ENCODE data around the gene GRAP2. TPM values are rescaled to one million over a fixed set of nuclear protein-coding genes. Genes with fewer than 3 reads are reported as not detected.
A peak's percentile ranks its signal among the peaks of the same experiment; 100 is the strongest.

Gene GRAP2
- polyA plus RNA-seq, 1 of the 3 experiments (the other 2 are of a cell fraction): 0.13 TPM

- Histone ChIP-seq H3F3A (replicated peaks; ENCODE audit: insufficient read depth) (peaks cover 7% of the 10 kb centered on the region), H3K9ac (no peak overlapping the region), H3K79me2 (ENCODE audit: insufficient read depth) (no peaks in the 10 kb centered on the region), H3K9me3 (no peaks in the 10 kb centered on the region), H3K4me3 (ENCODE audit: low read depth in 2 of 2, low read length in 1 of 2) (no peak overlapping the region), H3K9me2 (no peaks in the 10 kb centered on the region), H3K4me1 (ENCODE audit: control insufficient read depth in 1 of 2, insufficient read depth in 2 of 2, low read depth in 1 of 2, low read length in 1 of 2) (peaks cover 0 to 8% of the 10 kb centered on the region in 2 experiments; a peak in 1 of 4 replicates), H3K4me2 (0 out of 2 replicates have a peak overlapping the region, but pooled peaks have one; percentile 11), H3K36me3 (replicated peaks in 1 of 2; ENCODE audit: control insufficient read depth in 1 of 2, insufficient read depth in 2 of 2, low read length in 1 of 2) (no peaks in the 10 kb centered on the region), H3K27ac (ENCODE audit: low read depth in 2 of 2, low read length in 1 of 2) (peak overlapping the region in 1 of 2 experiments; percentile 54; a peak in 1 of 4 replicates), H3K27me3 (ENCODE audit: insufficient read depth) (no peaks in the 10 kb centered on the region), H2AFZ (ENCODE audit: low read depth) (no peak overlapping the region), H4K20me1 (ENCODE audit: insufficient read depth) (no peaks in the 10 kb centered on the region)
- CTCF ChIA-PET: interaction anchor here (1.0 to 2.0 kb wide), 4 partner anchors 12 to 66 kb away, joined by 3 to 8 read pairs (median 3); no protein-coding TSS in a partner anchor
- TF ChIP-seq MEF2A (IDR thresholded peaks at IDR 0.05; ENCODE audit: borderline replicate concordance, low read depth): no peak
- TF ChIP-seq FOSL2 (IDR thresholded peaks at IDR 0.05; ENCODE audit: borderline replicate concordance, low read depth): no peak
- TF ChIP-seq FOXJ3 (CRISPR knock-in tag; IDR thresholded peaks at IDR 0.05): no peak
- TF ChIP-seq ELF1 (IDR thresholded peaks at IDR 0.05): no peak
- TF ChIP-seq RXRA (IDR thresholded peaks at IDR 0.05; ENCODE audit: borderline replicate concordance, low read depth): no peak
- TF ChIP-seq EZH2phosphoT487 (IDR thresholded peaks at IDR 0.05; ENCODE audit: borderline replicate concordance, low read depth): no peak
- TF ChIP-seq NFIC (IDR thresholded peaks at IDR 0.05; ENCODE audit: borderline replicate concordance): no peak
- TF ChIP-seq YY1 (IDR thresholded peaks at IDR 0.05; ENCODE audit: low read depth): no peak
- no peak for TF ChIP-seq USF2 (IDR thresholded peaks at IDR 0.05; ENCODE audit: borderline replicate concordance, low read depth, low read length)
- TF ChIP-seq, protein P1, sequence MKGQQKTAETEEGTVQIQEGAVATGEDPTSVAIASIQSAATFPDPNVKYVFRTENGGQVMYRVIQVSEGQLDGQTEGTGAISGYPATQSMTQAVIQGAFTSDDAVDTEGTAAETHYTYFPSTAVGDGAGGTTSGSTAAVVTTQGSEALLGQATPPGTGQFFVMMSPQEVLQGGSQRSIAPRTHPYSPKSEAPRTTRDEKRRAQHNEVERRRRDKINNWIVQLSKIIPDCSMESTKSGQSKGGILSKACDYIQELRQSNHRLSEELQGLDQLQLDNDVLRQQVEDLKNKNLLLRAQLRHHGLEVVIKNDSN (IDR thresholded peaks at IDR 0.05; ENCODE audit: borderline replicate concordance, low read depth): no peak
- TF ChIP-seq FOXM1 (IDR thresholded peaks at IDR 0.05; ENCODE audit: low read depth): no peak
- no peak for TF ChIP-seq TAF1 (IDR thresholded peaks at IDR 0.05; ENCODE audit: borderline replicate concordance, low read depth, low read length)
- TF ChIP-seq POLR2AphosphoS5 (IDR thresholded peaks at IDR 0.05; ENCODE audit: low read depth, low read length): no peak
- 84% methylated on average over 8 of the region's 11 CpGs for WGBS (ENCODE audit: low lambda C conversion rate)
- POLR2A ChIA-PET: interaction anchor here (0.9 kb wide), 1 partner anchor 9 kb away, joined by 3 read pairs; no protein-coding TSS in a partner anchor
- no peak for DNase-seq
Observed at GRCh38 chr22:39958949-39959639, 58.2 kb downstream of the GRAP2 start.
